HG03135 (cell line): ENCODE data around the gene EMSY.
"Not testable (repeated sequence)": the region's sequence is repeated elsewhere in the genome, so short reads cannot be mapped to it uniquely, and the experiment has no call there.

Source experiments
- ATAC-seq: cut with Tn5 transposase; IDR thresholded peaks from one replicate; pipeline ENCODE4 v1.9.1; 2021; ENCODE audit warnings: mild to moderate bottlenecking, moderate library complexity; ENCODE audit not compliant: unreplicated experiment

EMSY gene

GRCh38 chr11:76444384-76445120 lies at the start of gene EMSY:
TSS of gene EMSY (plus strand) at chr11:76445018. CDS start at chr11:76446939, 1,921 bp downstream.
- ATAC-seq, result peak; percentile 92

GRCh38 chr11:76395296-76395695 lies 49.5 kb upstream of the EMSY start:
- no peak for ATAC-seq

- ATAC-seq, result no peak
Observed at GRCh38 chr11:76397383-76397782, 47.4 kb upstream of the EMSY start.

GRCh38 chr11:76400967-76401366 lies 43.9 kb upstream of the EMSY start:
- no peak for ATAC-seq

GRCh38 chr11:76401484-76401883 lies 43.3 kb upstream of the EMSY start:
- ATAC-seq, result not testable (repeated sequence)

GRCh38 chr11:76406359-76406758 lies 38.5 kb upstream of the EMSY start:
- no peak for ATAC-seq

- no peak for ATAC-seq
Observed at GRCh38 chr11:76408171-76408965, 36.5 kb upstream of the EMSY start.

GRCh38 chr11:76410851-76411357 lies 33.9 kb upstream of the EMSY start:
- no peak for ATAC-seq

- ATAC-seq, result no peak
Observed at GRCh38 chr11:76415073-76415472, 29.7 kb upstream of the EMSY start.

- ATAC-seq, result no peak
Observed at GRCh38 chr11:76419896-76420295, 24.9 kb upstream of the EMSY start.

- ATAC-seq, result no peak
Observed at GRCh38 chr11:76424379-76424778, 20.4 kb upstream of the EMSY start.

- ATAC-seq, result no peak
Observed at GRCh38 chr11:76424891-76425290, 19.9 kb upstream of the EMSY start.

- ATAC-seq, result no peak
Observed at GRCh38 chr11:76426660-76427059, 18.2 kb upstream of the EMSY start.

- ATAC-seq, result no peak
Observed at GRCh38 chr11:76436020-76436419, 8.8 kb upstream of the EMSY start.

- ATAC-seq, result no peak
Observed at GRCh38 chr11:76443268-76443980, 1.4 kb upstream of the EMSY start.

- ATAC-seq, result no peak
Observed at GRCh38 chr11:76444065-76444383, 794 bp upstream of the EMSY start.

- ATAC-seq, result peak; percentile 12
Observed at GRCh38 chr11:76445121-76446084, 585 bp downstream of the EMSY start.

- no peak for ATAC-seq
Observed at GRCh38 chr11:76448506-76448905, 3.7 kb downstream of the EMSY start.

- ATAC-seq, result no peak
Observed at GRCh38 chr11:76453248-76453647, 8.4 kb downstream of the EMSY start.

- no peak for ATAC-seq
Observed at GRCh38 chr11:76455331-76455730, 10.5 kb downstream of the EMSY start.
